ENCODE results near the gene SAP130.

Gene SAP130

GRCh38 chr2:128024816-128025215, 3.0 kb downstream of the SAP130 start:
- no peak for DNase-seq

GRCh38 chr2:128017561-128017960, 10.3 kb downstream of the SAP130 start:
- no peak for DNase-seq

GRCh38 chr2:128016620-128017019, 11.2 kb downstream of the SAP130 start:
- no peak for DNase-seq

- DNase-seq, result no peak
These were observed 15.2 kb downstream of the SAP130 start for GRCh38 chr2:128012698-128013097.

GRCh38 chr2:128008074-128008672, 19.7 kb downstream of the SAP130 start:
- no peak for DNase-seq

- DNase-seq, result no peak
These were observed 23.4 kb downstream of the SAP130 start for GRCh38 chr2:128004509-128004908.

- DNase-seq, result no peak
These were observed 24.4 kb downstream of the SAP130 start for GRCh38 chr2:128003463-128003862.

GRCh38 chr2:127996160-127996559, 31.7 kb downstream of the SAP130 start:
- DNase-seq, result no peak

- DNase-seq, result no peak
These were observed 32.1 kb downstream of the SAP130 start for GRCh38 chr2:127995725-127996124.

- DNase-seq, result no peak
These were observed 34.2 kb downstream of the SAP130 start for GRCh38 chr2:127993659-127994058.

- DNase-seq, result no peak
These were observed 36.1 kb downstream of the SAP130 start for GRCh38 chr2:127991742-127992141.

- DNase-seq, result no peak
These were observed 41.2 kb downstream of the SAP130 start for GRCh38 chr2:127986548-127987079.

- no peak for DNase-seq
These were observed 42.1 kb downstream of the SAP130 start for GRCh38 chr2:127985735-127986134.

- no peak for DNase-seq
These were observed 42.7 kb downstream of the SAP130 start for GRCh38 chr2:127985026-127985734.

- no peak for DNase-seq
These were observed 43.3 kb downstream of the SAP130 start for GRCh38 chr2:127984551-127984950.

GRCh38 chr2:127969446-127969845, 58.4 kb downstream of the SAP130 start:
- no peak for DNase-seq

- DNase-seq, result no peak
These were observed 59.1 kb downstream of the SAP130 start for GRCh38 chr2:127968610-127969339.

- DNase-seq, result no peak
These were observed 66.1 kb downstream of the SAP130 start for GRCh38 chr2:127961729-127962128.

- no peak for DNase-seq
These were observed 70.6 kb downstream of the SAP130 start for GRCh38 chr2:127957240-127957639.

- DNase-seq, result no peak
These were observed 73.0 kb downstream of the SAP130 start for GRCh38 chr2:127954857-127955256.

- DNase-seq, result no peak
These were observed 74.0 kb downstream of the SAP130 start for GRCh38 chr2:127953849-127954248.

- DNase-seq, result no peak
These were observed 74.6 kb downstream of the SAP130 start for GRCh38 chr2:127953128-127953718.

GRCh38 chr2:127951026-127951425, 76.8 kb downstream of the SAP130 start:
- no peak for DNase-seq
